NCI-H345 treated with DMSO at 0.1 percent for 48 hours (cell line): ENCODE results near the gene C17orf100.
"Not testable (repeated sequence)": the region's sequence is repeated elsewhere in the genome, so short reads cannot be mapped to it uniquely, and the experiment has no call there.

ENCODE experiments used
- DNase-seq: peaks from one replicate; lab custom pipeline; 2025; ENCODE audit not compliant: unreplicated experiment; lab: John Stamatoyannopoulos, UW

Gene C17orf100

DNA sequence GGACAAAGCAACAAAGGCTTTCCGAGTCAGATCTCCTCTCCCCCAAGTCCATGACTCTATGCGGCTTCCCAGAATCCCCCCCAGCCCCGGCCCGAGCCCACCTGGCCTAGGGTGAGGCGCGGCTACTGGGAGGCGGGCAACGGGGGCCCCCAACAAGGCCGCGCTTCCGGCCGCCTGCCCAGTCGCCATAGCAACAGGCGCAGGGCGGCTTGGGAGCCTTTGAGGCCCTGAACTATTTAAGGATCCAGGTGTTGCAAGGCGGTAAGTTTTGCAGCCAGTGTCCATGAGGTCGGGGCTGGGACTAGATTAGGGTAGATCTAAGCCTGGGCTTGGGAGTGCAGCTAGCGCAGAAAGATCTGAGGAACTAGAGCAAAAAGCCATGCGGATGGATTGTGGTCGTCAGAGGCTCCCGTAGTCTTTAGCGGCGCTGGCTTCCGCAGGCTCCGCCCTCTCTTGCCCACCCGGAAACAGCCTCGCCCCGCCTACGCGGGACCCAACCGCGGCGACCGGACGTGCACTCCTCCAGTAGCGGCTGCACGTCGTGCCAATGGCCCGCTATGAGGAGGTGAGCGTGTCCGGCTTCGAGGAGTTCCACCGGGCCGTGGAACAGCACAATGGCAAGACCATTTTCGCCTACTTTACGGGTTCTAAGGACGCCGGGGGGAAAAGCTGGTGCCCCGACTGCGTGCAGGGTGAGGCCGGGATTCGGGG, 10.9 kb upstream of the C17orf100 start, which contains the start of the genes KIAA0753 and TXNDC17:
Gene KIAA0753 (minus strand): TSS at position 176 of the 711 bp plus-strand sequence. CDS start 5,608 bp downstream, outside the sequence.
Gene TXNDC17 (plus strand): TSS at position 525 of the 711 bp plus-strand sequence. CDS start 23 bp downstream, at position 548.
- DNase-seq: peak; percentile 89

DNA sequence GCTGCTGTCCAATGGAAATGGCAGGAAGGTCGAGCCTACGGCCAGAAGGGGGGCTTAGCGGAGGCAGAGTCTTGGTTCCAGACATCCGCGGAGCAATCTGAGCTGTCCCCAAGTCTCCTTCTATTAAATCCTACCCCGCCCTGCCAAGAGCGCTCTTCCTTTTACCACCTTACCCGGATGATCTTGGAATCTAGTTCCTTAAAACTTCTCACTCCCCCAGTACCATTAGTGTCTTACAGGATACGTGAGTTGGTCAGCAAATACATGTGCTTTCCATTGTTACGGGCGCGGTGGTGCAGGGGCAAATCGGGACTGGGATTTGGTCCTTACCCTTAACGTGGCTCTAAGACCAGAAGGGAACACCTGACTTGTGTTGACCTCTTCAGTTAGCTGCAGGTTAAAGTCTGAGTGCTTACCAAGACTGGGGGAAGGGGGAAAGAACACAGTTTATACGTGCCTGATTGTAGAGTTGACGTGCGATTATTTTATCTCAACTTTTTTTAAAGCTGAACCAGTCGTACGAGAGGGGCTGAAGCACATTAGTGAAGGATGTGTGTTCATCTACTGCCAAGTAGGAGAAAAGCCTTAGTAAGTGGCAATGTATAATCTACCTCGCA, 10.2 kb upstream of the C17orf100 start:
- DNase-seq: no peak

DNA sequence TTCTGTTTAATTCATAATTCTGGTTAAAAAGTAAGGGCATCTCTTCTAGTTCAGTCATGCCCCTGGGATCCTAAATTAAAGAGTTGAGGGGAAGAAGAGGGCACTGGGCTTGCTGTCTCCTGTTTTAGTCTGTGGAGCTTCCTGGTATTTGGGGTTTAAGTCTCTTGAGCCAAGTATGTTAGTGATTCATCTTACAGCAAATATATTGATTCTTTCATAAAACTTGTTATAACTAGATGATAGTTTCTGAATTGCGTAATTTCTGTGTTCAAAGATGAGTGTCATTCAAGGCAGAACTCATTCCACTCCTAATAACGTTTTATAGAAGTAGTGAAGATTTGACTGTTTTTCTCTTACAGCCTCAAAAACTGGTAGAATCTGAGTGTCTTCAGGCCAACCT, 9.0 kb upstream of the C17orf100 start:
- DNase-seq: no peak

DNA sequence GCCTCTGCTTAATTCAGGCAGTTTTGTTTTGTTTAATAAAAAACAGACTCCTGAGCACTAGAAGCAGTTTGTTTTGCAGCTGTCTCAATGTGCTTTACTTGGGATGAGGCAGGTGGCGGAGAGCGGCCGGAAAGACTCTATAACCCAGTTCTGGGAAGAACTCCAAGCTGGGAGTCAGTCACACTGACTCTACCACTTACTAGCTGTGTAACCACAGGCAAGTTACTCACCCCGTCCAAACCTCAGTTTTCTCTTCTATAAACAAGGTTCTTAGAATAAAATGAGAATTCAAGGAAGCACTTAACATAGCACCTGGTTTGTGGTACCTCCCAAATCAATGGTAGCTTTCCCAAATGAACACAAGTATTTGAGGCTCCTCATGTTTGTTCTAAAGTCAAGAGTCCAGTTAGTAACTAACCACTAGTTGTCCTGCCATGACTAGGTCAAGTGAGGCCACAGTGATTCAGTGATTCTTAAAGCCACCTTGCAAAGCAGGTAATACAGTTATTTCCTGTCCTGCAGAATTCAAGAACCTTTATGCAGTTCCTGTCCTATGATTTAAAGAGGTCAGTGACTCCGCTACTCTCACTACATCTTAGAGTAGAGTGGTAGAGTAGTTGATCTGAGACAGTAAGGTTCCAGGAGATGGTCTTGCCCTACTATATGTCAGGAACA, 8.0 kb upstream of the C17orf100 start:
- no peak for DNase-seq

DNA sequence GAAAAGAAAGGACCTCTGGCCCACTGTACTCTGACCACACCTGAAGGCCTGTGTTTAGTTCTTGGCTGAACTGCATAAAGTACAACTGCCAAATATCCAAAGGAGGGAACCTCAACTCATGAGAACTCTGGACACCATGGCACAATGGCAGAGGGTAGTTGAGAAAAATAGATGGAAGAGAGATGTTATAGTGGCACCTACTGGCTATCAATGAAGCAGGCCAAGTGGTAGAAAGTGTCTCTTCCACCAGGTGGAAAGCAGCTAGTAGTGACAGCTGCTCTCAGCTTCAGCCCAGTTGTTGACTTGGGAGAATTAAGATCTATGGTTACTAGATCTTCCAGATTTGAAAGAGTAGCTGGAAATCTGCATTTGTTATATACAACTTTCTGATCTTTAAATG, 3.4 kb upstream of the C17orf100 start:
- no peak for DNase-seq

DNA sequence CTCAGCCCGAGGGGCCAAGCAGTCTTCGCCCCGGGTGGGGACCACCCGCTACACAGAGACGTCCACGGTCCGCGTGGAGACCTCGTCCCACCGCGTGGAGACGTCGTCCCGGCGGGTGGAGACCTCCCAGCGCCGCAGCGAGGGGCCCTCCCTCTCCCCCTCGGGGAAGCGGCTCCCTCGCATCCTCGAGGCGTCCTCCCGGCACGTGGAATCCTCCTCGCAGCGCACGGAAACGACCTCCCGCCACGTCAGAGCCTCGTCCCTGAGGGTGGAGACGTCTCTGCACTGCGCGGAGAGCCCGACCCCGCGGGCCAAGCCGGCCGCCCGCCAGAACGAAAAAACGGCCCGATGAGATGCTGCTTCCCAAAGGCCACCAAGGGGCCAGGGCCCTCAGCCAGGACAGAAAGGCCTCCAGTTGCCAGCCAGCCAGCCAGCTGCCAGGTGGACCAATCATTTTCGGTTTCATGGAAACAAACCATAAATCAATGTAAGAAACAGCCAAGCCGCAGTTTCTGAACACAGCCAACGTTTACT, 424 bp downstream of the C17orf100 start:
- DNase-seq: no peak

DNA sequence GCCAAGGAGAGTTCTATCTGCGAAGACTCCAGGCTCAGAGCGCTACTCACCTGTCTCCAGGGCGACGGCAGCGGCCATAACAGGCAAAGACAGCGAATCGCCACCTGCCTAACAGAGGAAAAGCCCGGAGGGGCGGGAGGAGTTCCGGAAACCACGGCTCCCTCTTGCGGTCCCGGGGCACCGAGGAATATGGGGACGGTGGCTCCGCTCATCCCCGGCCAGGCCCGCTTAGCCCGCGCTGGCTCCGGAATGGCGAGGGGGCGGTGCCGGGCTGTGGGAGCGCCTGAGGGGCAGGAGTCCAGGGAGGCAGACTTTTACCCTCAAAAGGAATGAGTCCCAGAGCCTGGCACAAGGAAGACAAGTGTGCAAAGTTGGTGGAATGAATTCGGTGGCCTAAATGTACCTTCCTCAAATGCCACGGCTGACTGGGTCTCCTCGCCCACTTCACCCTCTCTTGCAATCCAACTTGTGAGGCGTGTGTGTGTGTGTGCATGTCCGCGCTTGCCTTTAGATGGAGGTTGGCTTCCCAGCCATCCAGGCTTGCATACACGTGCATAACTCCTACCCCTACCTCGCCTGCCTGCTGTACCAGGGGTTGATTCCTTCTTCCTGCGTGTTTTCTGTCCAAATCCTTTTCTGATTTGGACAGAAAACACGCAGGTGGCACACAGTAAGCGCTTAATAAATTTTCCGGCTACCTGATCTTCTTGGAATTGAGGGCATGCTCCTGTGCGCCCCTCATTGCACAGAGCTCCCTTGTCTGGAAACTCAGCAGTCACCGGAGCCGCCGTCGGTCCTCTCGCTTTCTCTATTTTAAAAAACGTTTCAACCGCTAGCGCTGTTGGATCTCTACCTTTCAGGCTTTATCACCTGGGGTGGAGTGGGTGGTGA, 3.5 kb downstream of the C17orf100 start:
- DNase-seq: peak; percentile 16

DNA sequence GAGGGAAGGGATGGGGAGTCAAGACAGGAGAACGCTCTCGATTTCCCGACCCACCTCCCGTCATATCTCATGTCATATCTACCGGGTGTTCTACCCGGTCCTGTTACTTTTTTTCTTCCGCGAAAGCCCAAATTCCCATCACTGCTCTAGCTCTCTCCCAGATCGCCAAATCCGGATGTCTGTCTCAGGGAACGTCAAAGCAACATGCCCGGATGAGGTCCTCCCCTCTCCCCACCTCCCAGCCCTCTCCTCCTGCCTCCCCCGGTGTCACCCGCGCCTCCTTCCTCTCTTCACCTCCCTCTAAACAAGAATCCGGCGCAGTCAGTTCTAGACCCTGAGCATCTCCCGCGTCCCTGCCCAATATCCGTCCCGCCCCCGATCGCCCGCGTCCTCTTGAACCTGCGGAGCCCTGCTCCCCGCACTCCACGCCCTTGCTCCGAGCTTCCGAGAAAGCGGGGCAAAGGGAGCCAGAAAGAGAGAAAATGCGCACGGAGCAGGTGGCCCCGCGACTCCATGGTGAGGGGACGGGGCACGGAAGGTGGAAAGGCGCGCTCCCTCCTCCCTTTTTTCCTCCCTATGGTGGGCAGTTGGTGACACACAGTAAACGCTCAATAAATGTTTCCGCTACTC, 4.3 kb downstream of the C17orf100 start:
- not testable (repeated sequence) for DNase-seq

DNA sequence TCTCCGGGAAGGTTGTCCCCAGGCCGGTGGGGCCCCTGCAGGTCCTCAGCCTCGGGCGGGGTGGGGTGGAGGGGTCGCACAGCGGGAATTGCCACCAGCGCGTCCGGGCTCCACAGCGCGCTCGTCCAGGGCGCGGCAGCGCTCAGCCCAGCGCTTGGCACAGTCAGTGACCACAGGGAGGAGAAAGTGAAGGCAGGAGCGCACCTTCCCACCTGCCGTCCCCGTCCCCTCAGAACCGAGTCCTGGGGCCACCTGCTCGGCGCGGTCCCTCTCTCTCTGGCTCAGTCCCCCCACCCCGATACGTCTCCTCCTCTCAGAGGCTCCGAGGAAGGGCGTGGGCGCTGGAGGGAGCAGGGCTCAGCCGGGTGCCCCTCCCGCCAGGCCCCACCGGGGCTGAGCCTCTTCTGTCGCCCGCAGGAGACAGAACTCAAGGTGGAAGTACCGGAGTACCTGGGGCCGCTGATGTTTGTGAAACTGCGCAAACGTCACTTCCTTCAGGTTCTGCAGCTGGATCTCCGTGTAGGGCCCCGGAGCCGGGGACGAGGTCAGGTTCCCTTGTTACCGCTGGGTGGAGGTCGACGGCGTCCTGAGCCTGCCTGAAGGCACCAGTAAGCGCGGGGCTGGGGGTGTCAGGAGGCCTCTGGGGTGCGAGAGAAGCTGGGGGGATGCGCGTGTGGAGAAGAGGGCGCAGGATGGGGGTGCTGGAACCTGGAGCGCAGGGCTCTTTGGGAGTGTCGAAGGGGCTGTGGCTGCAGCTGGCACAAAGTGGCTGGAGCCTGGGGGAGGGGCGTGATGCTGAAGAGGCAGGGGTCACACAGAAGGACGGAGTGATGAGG, 5.5 kb downstream of the C17orf100 start:
- DNase-seq: not testable (repeated sequence)

DNA sequence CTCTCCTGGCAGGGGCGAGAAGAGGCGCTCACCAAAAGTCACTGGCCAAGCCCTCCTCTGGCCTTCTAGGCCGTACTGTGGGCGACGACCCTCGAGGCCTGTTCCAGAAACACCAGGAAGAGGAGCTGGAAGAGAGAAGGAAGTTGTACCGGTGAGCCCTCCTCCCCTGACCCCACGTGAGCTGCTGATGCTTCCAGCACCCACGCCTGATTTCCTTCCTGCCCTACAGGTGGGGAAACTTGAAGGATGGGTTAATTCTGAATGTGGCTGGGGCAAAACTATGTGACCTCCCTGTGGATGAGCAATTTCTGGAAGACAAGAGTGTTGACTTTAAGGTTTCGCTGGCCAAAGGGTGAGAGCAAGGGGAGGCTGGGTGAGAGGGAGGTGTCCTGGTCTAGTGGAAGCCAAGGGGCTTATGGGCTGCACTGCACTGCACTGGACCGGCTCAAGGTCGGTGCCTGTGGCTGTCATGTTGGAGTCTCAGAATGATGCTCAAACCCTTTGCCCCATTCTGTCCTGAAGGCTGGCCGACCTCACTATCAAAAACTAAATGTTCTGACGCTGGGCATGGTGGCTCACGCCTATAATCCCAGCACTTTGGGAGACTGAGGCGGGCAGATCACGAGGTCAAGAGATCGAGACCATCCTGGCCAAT, 6.2 kb downstream of the C17orf100 start:
- DNase-seq: no peak

DNA sequence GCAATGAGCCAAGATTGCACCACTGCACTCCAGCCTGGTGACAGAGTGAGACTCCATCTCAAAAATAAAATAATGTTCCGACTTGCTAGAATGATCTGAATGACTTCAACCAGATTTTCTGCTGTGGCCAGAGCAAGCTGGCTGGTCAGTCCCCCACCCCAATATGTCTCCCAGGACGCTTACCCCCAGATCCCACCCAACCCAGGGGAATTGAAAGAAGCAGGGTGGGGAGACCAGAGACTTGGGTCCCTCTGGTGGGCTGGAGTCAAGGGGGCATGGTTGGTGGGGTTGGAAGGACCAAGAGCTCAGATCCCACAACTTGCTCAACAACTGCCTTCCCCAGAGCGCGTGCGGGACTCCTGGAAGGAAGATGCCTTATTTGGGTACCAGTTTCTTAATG, 6.8 kb downstream of the C17orf100 start:
- DNase-seq: not testable (repeated sequence)

DNA sequence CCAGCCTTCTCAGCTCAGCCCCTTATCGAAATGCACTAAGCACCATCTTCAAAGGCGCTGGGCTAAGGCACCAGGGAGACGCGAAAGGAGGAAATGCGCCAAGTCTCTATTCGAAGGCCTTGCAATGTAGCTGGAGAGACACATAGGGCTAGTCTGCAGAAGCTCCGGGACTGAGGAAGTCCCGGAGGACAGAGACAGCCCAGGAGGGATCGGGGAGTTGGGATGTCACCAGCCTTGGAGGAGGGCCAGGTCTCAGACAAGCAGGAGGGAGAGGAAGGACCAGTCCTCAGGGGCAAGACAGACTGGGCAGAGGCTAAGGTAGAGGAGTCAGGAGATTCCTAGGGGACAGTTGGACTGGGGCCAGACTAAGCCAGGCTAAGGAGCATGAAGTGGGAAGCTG, 8.5 kb downstream of the C17orf100 start:
- no peak for DNase-seq

DNA sequence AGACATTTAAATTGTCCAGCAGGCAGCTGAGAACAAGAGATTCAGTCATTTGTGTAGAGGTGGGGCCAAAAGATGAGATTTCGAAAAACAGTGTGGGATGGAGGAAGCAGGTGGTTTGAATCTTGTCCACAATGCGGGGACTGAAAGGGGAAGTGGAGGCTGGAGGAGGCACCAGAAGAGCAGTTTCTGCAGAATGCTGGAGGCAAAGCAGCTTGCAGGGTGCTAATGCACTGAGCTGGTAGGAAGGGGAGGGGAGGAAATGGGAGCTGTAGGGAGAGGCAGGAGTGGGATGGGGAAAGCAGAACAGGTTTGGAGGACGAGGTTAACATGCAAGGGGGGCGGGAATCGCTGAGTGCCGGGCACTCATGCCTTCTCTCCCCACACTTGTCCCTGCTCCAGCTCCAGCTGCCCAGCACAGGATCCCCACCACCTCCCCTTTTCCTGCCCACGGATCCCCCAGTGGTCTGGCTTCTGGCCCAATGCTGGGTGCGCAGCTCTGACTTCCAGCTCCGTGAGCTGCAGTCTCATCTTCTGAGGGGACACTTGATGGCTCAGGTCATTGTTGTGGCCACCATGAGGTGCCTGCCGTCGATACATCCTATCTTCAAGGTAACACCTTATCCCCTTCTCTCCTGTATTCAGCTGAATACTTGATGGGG, 9.4 kb downstream of the C17orf100 start:
- DNase-seq: no peak

DNA sequence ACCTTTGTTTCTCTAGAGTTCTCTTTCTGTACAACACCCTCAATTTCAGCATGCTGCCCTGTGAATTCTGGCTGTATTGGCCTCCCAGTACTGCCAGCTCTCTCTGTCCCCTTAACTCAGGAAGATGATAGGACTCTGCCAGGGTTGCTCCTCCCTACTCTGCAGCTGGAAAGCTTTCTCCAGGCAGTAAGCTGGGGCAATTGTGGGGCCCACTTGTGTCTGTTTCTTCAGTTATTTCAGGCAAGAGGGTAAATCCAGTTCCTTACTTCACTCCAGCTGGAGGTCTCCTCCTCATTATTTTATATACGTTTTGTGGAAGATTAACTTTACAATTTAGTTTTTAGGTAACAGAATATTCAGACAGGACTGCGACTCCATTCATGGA, 9.9 kb downstream of the C17orf100 start:
- no peak for DNase-seq

DNA sequence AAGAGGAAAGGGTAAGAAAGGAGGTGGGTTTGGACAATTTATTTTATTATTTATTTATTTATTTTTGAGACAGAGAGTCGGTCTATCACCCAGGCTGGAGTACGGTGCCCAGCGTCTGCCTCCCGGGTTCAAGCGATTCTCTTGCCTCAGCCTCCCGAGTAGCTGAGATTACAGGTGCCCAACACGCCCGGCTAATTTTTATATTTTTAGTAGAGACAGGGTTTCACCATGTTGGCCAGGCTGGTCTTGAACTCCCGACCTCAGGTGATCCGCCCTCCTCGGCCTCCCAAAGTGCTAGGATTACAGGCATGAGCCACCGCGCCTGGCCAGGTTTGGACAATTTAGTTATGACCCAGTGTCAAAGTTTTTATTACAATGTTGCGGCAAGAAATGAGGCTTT, 11.6 kb downstream of the C17orf100 start:
- DNase-seq: not testable (repeated sequence)

DNA sequence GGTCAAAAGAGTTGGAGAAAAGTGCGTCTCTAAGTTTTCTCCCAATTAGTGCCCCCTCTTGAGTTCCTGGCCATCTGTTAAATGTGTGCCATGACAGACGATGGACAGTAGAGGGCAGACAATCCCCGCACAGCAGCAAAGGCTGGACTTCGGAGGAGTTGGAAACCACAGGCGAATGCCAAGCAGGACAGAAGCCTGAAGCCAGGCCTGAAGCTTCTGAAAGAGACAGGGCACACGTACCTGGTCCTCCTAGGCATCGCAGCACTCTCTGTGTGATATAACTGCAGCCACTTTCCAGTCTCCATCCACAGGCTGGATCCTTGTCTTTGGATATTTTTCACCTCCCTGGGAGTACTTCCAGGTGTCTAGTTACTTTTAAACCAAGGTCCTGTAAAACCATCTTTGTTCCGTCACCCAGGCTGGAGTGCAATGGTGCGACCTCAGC, 14.5 kb downstream of the C17orf100 start:
- no peak for DNase-seq

DNA sequence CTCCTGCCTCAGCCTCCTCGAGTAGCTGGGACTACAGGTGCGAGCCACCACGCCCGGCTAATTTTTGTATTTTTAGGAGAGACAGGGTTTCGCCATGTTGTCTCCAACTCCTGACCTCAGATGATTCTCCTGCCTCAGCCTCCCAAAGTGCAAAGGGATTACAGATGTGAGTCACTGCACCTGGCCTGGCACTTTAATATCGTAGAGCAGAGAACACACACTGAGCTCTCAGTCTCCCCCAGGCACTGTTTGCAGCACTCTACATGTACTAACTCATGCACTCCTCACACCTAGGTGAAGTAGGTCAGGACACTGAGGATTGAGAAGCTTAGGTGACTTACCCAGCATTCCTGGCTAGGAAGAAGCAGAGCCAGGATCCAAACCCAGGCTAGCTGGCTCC, 15.0 kb downstream of the C17orf100 start:
- DNase-seq: no peak

DNA sequence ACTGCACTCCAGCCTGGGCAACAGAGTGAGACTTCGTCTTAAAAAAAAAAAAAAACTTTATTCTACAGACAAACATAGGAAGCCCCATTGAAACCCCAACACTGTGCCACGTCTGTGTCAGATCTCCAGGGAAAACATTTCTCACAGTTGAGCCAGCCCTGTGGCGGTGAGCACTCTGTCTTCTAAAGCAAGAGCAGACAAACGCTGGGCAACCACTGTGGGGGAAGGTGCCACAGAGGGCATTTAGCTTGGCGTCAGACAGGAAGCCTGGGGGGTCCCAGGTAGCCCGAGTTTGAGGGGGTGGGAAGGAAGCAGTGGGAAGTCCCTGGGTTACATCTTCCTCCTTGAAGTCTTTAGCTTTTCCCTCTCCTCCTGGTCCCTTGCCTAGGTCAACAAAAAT, 16.0 kb downstream of the C17orf100 start:
- no peak for DNase-seq
